ENCODE data around the gene IFTAP.
A peak's percentile ranks its signal among the peaks of the same experiment; 100 is the strongest.
"Not testable (repeated sequence)": the region's sequence is repeated elsewhere in the genome, so short reads cannot be mapped to it uniquely, and the experiment has no call there.

IFTAP gene

GRCh38 chr11:36635066-36635862, 41.0 kb downstream of the IFTAP start:
- no peak for DNase-seq (ENCODE audit: low read depth)
- no peak overlapping the region for H3K4me3 ChIP-seq (ENCODE audit: low read length)
- TF ChIP-seq CTCF (conservative IDR thresholded peaks at IDR 0.05; ENCODE audit: low read length) = no peak

GRCh38 chr11:36638556-36638955, 44.3 kb downstream of the IFTAP start:
- no peak overlapping the region for H3K4me3 ChIP-seq (ENCODE audit: low read length)
- DNase-seq (ENCODE audit: low read depth) = no peak
- no peak for TF ChIP-seq CTCF (conservative IDR thresholded peaks at IDR 0.05; ENCODE audit: low read length)

- no peak for TF ChIP-seq CTCF (conservative IDR thresholded peaks at IDR 0.05; ENCODE audit: low read length)
- no peak overlapping the region for H3K4me3 ChIP-seq (ENCODE audit: low read length)
- peak; percentile 11 for DNase-seq (ENCODE audit: low read depth)
These were observed 63.4 kb downstream of the IFTAP start for GRCh38 chr11:36657610-36658267.

GRCh38 chr11:36661359-36661758, 67.1 kb downstream of the IFTAP start:
- DNase-seq (ENCODE audit: low read depth); H3K4me3 ChIP-seq (ENCODE audit: low read length): not testable (repeated sequence)

GRCh38 chr11:36672815-36673450, 78.6 kb downstream of the IFTAP start:
- no peak overlapping the region for H3K4me3 ChIP-seq (ENCODE audit: low read length)
- peak; percentile 76 for TF ChIP-seq CTCF (conservative IDR thresholded peaks at IDR 0.05; ENCODE audit: low read length)
- peak; percentile 52 for DNase-seq (ENCODE audit: low read depth)

GRCh38 chr11:36679547-36679946, 85.2 kb downstream of the IFTAP start:
- not testable (repeated sequence) for H3K4me3 ChIP-seq (ENCODE audit: low read length)

GRCh38 chr11:36683818-36684217, 89.5 kb downstream of the IFTAP start:
- no peak overlapping the region for H3K4me3 ChIP-seq (ENCODE audit: low read length)
- no peak for DNase-seq (ENCODE audit: low read depth)
- TF ChIP-seq CTCF (conservative IDR thresholded peaks at IDR 0.05; ENCODE audit: low read length) = no peak

More at GRCh38 chr11:36679547-36679946, 85.2 kb downstream of the IFTAP start:
- DNase-seq (ENCODE audit: low read depth) = not testable (repeated sequence)
